Activated CD4-positive, alpha-beta T cell treated with anti-CD3 and anti-CD28 coated beads for 24 hours (primary cell): ENCODE measurements around the gene EXOC4.

Experiments used
- DNase-seq, 2 donors: peaks; one replicate each; pipeline ENCODE4 v3.0.0-alpha.2; 2020; ENCODE audit warnings: low read depth in 2 of 2

The EXOC4 gene

DNA sequence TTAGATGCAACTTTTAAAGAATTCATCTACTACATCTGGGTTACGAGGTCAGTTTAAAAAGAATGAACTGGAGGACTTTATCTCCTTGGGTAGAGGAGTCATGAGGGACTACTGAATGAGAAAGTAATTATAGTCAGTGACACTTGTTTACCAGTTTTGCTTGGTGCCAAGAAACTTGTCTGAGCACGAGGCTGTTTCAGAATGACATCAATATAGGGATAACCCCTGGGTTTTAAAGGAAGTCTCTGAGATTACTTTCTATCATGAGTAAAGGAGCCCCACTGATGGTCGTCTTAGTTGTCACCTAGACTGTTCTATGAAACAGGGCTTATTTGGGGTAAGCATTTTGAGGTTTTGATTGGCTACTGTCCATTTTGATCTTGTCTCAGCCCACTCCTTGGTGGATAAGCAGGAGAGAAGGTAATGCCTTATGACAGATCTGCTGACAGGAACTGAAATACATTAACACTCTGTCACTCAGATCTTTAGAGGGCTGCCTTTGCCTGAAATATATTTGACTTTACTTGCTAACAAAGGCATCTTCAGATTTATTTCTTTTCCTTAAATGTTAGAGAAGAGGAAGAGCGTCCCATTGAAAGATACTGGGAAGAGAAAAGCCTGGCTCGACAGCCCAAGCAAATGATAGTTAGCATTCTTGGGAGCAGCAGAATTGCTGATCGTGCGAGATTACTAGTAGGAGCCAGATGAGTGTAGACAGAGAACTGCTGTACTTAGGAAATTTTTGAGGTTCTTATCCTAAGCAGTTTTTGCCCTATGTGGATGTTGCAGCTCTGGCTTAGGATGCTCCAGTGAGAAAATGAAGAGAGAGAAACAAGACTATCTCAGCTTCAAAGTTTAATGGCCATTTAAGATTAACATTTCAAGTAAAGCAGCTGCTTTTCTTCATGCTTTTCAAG is 575.1 kb downstream of the EXOC4 start:
- DNase-seq, result no peak

DNA sequence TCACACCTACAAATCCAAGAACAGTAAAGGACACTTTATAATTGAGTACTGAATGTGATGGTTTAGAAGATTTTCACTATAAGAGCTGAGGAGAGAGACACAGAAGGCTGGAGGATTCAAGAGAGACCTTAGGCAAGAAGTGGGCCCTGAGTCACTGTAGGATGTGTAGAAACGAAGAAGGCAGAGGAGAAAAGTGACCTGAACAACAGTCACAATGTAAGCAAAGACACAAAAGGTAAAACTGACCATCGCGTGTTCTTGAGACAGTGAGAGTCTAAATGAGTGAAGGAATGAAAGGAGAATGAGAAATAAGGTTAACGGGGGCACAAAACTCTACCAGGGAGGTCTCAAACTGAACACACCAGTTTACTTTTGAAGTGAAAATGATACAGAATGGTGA is 576.0 kb downstream of the EXOC4 start:
- no peak for DNase-seq

- no peak for DNase-seq
Measured at GRCh38 chr7:133829336-133829897, 576.5 kb downstream of the EXOC4 start.

GRCh38 chr7:133830081-133830480 is 577.2 kb downstream of the EXOC4 start:
- no peak for DNase-seq

- no peak for DNase-seq
Measured at GRCh38 chr7:133836666-133837065, 583.8 kb downstream of the EXOC4 start.

DNA sequence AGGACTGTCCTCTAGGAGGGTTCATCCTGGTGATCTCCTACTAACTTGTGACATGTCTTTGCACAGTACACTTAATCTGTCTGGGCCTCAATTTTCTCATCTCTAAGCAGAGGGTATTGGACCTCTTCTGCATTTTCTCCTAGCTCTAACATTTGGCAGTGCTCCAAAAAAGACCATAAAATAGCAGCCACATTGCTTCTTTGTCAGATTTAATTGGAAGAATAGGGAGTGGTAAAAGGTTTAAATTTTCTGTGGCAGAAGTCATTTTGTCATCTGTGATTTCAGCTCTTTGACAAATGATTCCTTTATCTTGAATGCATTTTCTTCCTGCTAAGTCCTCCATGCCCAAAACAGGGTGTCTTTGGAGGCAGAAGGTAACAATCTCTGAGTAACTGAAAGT is 584.3 kb downstream of the EXOC4 start:
- no peak for DNase-seq

DNA sequence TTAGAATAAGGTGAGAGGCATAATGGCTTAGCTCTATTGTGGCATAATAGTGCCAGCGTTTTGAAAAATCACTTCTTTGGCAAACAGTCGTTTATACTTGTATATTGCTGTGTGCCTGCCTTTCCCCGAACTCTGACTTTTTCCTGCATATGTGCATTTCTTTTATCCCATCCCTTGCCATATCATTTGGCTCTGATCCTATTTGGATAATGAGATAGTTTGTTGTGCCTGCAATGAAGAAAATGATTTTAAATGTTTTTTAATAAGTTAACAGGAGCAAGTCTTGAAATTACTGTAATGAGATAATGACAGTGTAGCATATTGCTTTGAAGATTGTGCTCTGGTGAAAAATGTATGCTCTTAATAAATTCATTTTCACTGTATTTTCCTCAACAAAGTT is 586.2 kb downstream of the EXOC4 start:
- no peak for DNase-seq

DNA sequence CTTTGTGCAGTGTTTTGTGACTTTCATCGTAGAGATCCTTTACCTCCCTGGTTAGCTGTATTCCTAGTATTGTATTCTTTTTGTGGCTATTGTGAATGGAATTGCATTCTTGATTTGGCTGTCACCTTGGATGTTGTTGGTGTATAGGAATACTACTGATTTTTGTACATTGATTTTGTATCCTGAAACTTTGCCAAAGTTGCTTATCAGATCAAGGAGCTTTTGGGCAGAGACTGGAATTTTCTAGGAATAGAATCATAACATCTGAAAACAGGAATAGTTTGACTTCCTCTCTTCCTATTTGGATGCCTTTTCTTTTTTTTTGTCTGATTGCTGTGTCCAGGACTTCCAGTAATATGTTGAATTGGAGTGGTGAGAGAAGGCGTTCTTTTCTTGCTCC is 590.5 kb downstream of the EXOC4 start:
- DNase-seq, result no peak

DNA sequence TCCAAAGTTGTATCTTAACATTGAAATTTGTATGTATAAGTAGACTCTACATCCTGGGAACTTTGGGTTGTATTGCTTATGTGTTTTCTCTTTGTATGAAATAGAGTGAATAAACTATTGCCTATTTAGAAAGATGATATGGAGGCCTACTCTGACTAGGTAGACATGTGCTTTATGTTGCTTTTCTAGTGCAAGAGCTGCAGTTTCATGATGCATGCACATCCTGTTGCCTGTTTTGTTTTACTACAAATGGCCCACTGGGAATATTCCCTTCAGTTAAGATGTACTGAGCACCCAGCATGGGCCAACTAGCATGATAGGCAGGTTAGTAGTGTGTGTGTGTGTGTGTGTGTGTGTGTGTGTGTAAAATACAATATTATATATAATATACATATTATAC is 592.1 kb downstream of the EXOC4 start:
- no peak for DNase-seq

- DNase-seq, result no peak
Measured at GRCh38 chr7:133846203-133846945, 593.5 kb downstream of the EXOC4 start.

DNA sequence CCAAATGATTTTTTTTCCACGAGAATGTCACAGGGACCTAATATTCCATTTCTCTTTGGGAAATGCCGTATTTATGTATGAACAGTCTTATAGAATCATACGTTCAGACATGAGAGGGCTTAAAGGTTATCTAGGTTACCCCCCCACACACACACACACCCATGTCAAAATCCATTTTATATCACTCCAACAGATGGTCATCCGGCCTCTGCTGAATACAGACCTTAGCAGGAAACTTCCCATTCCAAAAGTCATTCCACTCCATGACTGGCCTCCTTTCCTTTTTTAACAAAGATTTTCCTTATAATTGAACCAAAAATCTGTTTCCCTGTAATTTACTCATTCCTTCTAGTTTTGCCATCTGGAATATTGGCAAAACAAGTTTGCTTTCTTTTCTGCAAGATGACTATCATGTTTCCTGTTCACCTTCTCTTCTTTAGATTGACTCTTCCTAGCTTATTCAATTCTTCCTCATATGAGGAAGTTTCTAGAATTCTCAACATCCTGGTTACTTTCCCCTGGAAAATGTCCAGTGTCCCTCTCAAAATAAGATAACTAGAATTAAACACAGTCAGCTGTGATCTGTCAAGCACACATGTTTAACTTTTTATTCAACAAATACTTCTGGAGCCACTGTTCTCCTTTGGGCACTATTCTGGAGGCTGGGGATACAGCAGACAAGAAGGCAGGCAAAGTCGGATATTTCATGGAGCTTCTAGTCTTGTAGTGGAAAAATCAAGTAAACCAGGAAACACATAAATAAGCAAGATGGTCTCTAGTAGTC is 597.8 kb downstream of the EXOC4 start:
- no peak for DNase-seq

GRCh38 chr7:133851411-133851810 is 598.5 kb downstream of the EXOC4 start:
- no peak for DNase-seq

- DNase-seq, result no peak
Measured at GRCh38 chr7:133853706-133854276, 600.9 kb downstream of the EXOC4 start.

DNA sequence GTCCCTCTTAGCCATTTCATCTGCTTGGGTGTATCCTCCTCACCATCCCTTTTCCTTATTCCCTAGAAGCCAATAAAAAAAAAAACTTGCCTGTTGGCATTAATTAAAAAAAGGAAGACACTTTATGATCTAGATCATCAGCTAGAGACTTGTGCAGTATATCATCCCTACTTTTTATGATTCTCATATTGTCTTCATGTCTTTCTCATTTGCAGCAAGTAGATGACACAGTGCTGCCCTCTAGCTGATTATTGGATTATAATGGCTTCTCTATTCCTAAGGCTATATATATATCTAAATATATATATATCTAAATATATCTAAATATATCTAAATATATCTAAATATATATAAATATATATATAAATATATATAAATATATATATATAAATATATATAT is 601.9 kb downstream of the EXOC4 start:
- DNase-seq, result no peak

GRCh38 chr7:133857376-133858119 is 604.7 kb downstream of the EXOC4 start:
- no peak for DNase-seq

GRCh38 chr7:133858311-133858710 is 605.4 kb downstream of the EXOC4 start:
- no peak for DNase-seq

- no peak for DNase-seq
Measured at GRCh38 chr7:133859231-133859630, 606.4 kb downstream of the EXOC4 start.

DNA sequence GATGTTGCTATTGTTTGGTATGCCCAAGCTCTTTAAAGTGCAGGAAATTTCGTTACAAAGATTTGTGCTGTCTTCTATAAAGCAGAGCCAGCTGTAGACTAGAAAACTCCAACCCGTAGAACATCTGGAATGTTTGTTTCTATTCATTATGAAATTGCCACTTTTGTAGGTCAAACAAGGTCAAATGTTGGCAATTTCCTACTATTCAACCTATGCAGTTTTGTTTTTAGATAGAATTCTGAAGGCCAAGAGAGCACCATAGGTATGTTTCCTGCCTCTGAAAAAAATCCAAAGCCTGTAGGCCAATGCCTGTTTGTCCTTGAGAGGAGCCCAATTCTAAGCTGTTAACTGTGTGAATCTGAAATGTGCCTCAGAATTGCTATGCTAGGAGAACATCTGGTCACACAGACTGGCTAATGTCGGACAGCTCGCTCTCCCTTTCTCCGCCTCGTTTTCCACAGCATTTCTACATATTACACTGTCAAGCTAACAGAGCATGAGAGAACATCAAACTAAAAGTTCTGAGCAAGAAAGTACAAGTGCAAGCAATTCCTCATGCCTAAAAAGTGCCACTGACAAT is 607.1 kb downstream of the EXOC4 start:
- no peak for DNase-seq

DNA sequence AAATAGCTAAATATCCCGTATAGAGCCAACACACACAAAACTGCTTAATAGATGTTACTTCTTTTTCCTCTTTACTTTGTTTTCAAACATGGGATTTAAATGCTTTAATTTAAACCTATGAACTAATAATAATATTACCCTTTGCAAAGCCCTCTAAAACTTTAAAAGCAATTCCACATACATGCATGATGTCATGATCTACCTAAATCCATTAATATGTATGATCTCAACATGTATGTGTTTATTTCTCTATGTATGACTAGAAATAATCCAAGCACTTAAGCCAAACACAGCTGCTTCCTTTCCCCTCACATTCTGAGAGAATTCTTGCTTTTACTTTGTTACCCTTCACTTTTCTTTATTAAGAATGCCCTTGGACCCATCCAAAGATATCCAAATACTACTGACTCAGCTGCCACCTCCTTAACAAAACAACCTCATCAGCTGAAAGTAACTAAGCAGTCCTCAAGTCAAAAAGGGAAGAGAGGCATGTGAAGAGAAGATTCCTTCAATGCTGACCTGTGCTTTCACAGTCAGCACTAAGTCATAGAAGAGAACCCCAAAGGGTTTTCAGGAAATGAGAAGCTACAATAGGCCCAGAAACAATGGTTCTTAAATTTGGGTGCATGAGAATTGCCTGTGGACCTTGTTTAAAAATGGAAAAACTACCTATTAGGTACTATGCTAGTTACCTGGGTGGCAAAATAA is 607.9 kb downstream of the EXOC4 start:
- DNase-seq, result no peak

GRCh38 chr7:133861876-133862275 is 609.0 kb downstream of the EXOC4 start:
- DNase-seq, result no peak
